ENCODE data around the gene PRSS57. TPM values are rescaled to one million over a fixed set of nuclear protein-coding genes. Genes with fewer than 3 reads are reported as not detected.

Gene PRSS57
- total and polyA plus RNA-seq, 2 of the 13 experiments (the other 11 are each of a cell fraction or from before 2014, with no cell fraction given) = 0.12 TPM; not detected in 1

- TF ChIP-seq, protein P1, sequence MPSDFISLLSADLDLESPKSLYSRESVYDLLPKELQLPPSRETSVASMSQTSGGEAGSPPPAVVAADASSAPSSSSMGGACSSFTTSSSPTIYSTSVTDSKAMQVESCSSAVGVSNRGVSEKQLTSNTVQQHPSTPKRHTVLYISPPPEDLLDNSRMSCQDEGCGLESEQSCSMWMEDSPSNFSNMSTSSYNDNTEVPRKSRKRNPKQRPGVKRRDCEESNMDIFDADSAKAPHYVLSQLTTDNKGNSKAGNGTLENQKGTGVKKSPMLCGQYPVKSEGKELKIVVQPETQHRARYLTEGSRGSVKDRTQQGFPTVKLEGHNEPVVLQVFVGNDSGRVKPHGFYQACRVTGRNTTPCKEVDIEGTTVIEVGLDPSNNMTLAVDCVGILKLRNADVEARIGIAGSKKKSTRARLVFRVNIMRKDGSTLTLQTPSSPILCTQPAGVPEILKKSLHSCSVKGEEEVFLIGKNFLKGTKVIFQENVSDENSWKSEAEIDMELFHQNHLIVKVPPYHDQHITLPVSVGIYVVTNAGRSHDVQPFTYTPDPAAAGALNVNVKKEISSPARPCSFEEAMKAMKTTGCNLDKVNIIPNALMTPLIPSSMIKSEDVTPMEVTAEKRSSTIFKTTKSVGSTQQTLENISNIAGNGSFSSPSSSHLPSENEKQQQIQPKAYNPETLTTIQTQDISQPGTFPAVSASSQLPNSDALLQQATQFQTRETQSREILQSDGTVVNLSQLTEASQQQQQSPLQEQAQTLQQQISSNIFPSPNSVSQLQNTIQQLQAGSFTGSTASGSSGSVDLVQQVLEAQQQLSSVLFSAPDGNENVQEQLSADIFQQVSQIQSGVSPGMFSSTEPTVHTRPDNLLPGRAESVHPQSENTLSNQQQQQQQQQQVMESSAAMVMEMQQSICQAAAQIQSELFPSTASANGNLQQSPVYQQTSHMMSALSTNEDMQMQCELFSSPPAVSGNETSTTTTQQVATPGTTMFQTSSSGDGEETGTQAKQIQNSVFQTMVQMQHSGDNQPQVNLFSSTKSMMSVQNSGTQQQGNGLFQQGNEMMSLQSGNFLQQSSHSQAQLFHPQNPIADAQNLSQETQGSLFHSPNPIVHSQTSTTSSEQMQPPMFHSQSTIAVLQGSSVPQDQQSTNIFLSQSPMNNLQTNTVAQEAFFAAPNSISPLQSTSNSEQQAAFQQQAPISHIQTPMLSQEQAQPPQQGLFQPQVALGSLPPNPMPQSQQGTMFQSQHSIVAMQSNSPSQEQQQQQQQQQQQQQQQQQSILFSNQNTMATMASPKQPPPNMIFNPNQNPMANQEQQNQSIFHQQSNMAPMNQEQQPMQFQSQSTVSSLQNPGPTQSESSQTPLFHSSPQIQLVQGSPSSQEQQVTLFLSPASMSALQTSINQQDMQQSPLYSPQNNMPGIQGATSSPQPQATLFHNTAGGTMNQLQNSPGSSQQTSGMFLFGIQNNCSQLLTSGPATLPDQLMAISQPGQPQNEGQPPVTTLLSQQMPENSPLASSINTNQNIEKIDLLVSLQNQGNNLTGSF (CRISPR knock-in tag; IDR thresholded peaks at IDR 0.05) = no peak
- TF ChIP-seq RFXAP (CRISPR knock-in tag; IDR thresholded peaks at IDR 0.05; ENCODE audit: borderline replicate concordance) (0 out of 2 replicates have a peak, but pooled peaks have one; percentile 17), RXRA (CRISPR knock-in tag; IDR thresholded peaks at IDR 0.05) (no peak), ZMYM4 (CRISPR knock-in tag; IDR thresholded peaks at IDR 0.05) (0 out of 2 replicates have a peak, but pooled peaks have one; percentile 7), BRD4 (CRISPR knock-in tag; IDR thresholded peaks at IDR 0.05) (no peak), HOXD1 (CRISPR knock-in tag; IDR thresholded peaks at IDR 0.05) (no peak), NAIF1 (CRISPR knock-in tag; IDR thresholded peaks at IDR 0.05; ENCODE audit: borderline replicate concordance) (no peak), TSC22D2 (CRISPR knock-in tag; IDR thresholded peaks at IDR 0.05; ENCODE audit: borderline replicate concordance) (no peak), HNRNPLL (IDR thresholded peaks at IDR 0.05; ENCODE audit: low read depth, low read length, poor library complexity, severe bottlenecking) (peak; percentile 7), MXD1 (CRISPR knock-in tag; IDR thresholded peaks at IDR 0.05) (peak; percentile 55), ZNF878 (CRISPR knock-in tag; IDR thresholded peaks at IDR 0.05) (no peak), ZNF160 (CRISPR knock-in tag; IDR thresholded peaks at IDR 0.05) (no peak)
- TF ChIP-seq, protein P2, sequence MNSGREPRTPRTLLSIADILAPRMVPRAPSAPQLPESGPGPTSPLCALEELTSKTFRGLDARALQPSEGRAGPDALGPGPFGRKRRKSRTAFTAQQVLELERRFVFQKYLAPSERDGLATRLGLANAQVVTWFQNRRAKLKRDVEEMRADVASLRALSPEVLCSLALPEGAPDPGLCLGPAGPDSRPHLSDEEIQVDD (CRISPR knock-in tag; IDR thresholded peaks at IDR 0.05; ENCODE audit: borderline replicate concordance) = 0 out of 2 replicates have a peak, but pooled peaks have one; percentile 14
- TF ChIP-seq, protein P3, sequence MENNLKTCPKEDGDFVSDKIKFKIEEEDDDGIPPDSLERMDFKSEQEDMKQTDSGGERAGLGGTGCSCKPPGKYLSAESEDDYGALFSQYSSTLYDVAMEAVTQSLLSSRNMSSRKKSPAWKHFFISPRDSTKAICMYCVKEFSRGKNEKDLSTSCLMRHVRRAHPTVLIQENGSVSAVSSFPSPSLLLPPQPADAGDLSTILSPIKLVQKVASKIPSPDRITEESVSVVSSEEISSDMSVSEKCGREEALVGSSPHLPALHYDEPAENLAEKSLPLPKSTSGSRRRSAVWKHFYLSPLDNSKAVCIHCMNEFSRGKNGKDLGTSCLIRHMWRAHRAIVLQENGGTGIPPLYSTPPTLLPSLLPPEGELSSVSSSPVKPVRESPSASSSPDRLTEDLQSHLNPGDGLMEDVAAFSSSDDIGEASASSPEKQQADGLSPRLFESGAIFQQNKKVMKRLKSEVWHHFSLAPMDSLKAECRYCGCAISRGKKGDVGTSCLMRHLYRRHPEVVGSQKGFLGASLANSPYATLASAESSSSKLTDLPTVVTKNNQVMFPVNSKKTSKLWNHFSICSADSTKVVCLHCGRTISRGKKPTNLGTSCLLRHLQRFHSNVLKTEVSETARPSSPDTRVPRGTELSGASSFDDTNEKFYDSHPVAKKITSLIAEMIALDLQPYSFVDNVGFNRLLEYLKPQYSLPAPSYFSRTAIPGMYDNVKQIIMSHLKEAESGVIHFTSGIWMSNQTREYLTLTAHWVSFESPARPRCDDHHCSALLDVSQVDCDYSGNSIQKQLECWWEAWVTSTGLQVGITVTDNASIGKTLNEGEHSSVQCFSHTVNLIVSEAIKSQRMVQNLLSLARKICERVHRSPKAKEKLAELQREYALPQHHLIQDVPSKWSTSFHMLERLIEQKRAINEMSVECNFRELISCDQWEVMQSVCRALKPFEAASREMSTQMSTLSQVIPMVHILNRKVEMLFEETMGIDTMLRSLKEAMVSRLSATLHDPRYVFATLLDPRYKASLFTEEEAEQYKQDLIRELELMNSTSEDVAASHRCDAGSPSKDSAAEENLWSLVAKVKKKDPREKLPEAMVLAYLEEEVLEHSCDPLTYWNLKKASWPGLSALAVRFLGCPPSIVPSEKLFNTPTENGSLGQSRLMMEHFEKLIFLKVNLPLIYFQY (CRISPR knock-in tag; IDR thresholded peaks at IDR 0.05; ENCODE audit: borderline replicate concordance) = no peak
- TF ChIP-seq, protein P4, sequence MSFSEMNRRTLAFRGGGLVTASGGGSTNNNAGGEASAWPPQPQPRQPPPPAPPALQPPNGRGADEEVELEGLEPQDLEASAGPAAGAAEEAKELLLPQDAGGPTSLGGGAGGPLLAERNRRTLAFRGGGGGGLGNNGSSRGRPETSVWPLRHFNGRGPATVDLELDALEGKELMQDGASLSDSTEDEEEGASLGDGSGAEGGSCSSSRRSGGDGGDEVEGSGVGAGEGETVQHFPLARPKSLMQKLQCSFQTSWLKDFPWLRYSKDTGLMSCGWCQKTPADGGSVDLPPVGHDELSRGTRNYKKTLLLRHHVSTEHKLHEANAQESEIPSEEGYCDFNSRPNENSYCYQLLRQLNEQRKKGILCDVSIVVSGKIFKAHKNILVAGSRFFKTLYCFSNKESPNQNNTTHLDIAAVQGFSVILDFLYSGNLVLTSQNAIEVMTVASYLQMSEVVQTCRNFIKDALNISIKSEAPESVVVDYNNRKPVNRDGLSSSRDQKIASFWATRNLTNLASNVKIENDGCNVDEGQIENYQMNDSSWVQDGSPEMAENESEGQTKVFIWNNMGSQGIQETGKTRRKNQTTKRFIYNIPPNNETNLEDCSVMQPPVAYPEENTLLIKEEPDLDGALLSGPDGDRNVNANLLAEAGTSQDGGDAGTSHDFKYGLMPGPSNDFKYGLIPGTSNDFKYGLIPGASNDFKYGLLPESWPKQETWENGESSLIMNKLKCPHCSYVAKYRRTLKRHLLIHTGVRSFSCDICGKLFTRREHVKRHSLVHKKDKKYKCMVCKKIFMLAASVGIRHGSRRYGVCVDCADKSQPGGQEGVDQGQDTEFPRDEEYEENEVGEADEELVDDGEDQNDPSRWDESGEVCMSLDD (CRISPR knock-in tag; IDR thresholded peaks at IDR 0.05; ENCODE audit: borderline replicate concordance) = no peak
Measured at GRCh38 chr19:661427-662196, 33.6 kb downstream of the PRSS57 start (continued).

Data from HepG2 (cell line).